NCI-H69 (cell line): ENCODE measurements around the gene SERPINA1.

Experiments used
- DNase-seq: peaks from one replicate; lab custom pipeline; 2025; lab: John Stamatoyannopoulos, UW

The SERPINA1 gene

GRCh38 chr14:94397289-94398181, 9.1 kb upstream of the SERPINA1 start:
- no peak for DNase-seq

GRCh38 chr14:94396628-94397225, 8.3 kb upstream of the SERPINA1 start:
- no peak for DNase-seq

- DNase-seq: peak; percentile 29
Observed at GRCh38 chr14:94395888-94396574, 7.6 kb upstream of the SERPINA1 start.

- DNase-seq: no peak
Observed at GRCh38 chr14:94395282-94395887, 7.0 kb upstream of the SERPINA1 start.

- DNase-seq: no peak
Observed at GRCh38 chr14:94394581-94395207, 6.3 kb upstream of the SERPINA1 start.

GRCh38 chr14:94394025-94394493, 5.7 kb upstream of the SERPINA1 start:
- DNase-seq: no peak

- no peak for DNase-seq
Observed at GRCh38 chr14:94393474-94393873, 5.1 kb upstream of the SERPINA1 start.

GRCh38 chr14:94392510-94392935, 4.1 kb upstream of the SERPINA1 start:
- no peak for DNase-seq

- no peak for DNase-seq
Observed at GRCh38 chr14:94391281-94391975, 3.0 kb upstream of the SERPINA1 start.

- DNase-seq: peak; percentile 58
Observed at GRCh38 chr14:94390372-94391086, 2.1 kb upstream of the SERPINA1 start.

GRCh38 chr14:94389731-94390371, 1.4 kb upstream of the SERPINA1 start:
- DNase-seq: no peak

GRCh38 chr14:94389104-94389469, 685 bp upstream of the SERPINA1 start:
- no peak for DNase-seq

- DNase-seq: no peak
Observed at GRCh38 chr14:94388027-94388383, 397 bp downstream of the SERPINA1 start.

GRCh38 chr14:94387051-94388026, 1.1 kb downstream of the SERPINA1 start:
- no peak for DNase-seq

GRCh38 chr14:94386085-94387031, 2.0 kb downstream of the SERPINA1 start:
- peak; percentile 68 for DNase-seq

GRCh38 chr14:94385553-94386057, 2.8 kb downstream of the SERPINA1 start:
- DNase-seq: no peak

- no peak for DNase-seq
Observed at GRCh38 chr14:94384342-94384741, 4.1 kb downstream of the SERPINA1 start.

GRCh38 chr14:94383777-94384176, 4.6 kb downstream of the SERPINA1 start:
- no peak for DNase-seq
